SK-N-MC (cell line): Measurements from ENCODE around the gene GPD1L.
"Not testable (repeated sequence)": the region's sequence is repeated elsewhere in the genome, so short reads cannot be mapped to it uniquely, and the experiment has no call there.

Experiments used
- EZH2 ChIP-seq: fragments of 200-600 bp; sonication (generic); IDR thresholded peaks from one replicate; pipeline ENCODE4 v1.6.1; 2017; ENCODE audit warnings: antibody characterized with exemption
- FOXP2 ChIP-seq: optimal IDR thresholded peaks from 2 replicates; pipeline ENCODE3; 2011; ENCODE audit warnings: mild to moderate bottlenecking, moderate library complexity; ENCODE audit not compliant: insufficient read depth; ENCODE audit errors: extremely low read length, control extremely low read depth
- POLR2AphosphoS5 ChIP-seq: IDR thresholded peaks from 2 replicates; pipeline ENCODE4 v1.6.1; 2012; ENCODE audit warnings: mild to moderate bottlenecking, low read depth, low read length, borderline replicate concordance

DNA sequence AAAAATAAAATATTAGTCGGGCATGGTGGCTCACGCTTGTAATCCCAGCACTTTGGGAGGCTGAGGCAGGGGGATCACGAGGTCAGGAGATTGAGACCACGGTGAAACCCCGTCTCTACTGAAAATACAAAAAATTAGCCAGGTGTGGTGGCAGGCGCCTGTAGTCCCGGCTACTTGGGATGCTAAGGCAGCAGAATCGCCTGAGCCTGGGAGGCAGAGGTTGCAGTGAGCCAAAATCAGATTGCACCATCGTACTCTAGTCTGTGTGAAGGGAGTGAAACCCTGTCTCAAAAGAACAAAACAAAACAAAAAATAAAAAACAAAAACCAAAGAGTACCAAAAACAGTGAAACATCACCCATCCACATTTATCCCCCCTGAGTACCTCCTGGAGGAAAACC is 1.8 kb downstream of the GPD1L start:
- not testable (repeated sequence) for TF ChIP-seq POLR2AphosphoS5, EZH2, FOXP2
